Measurements from ENCODE around the gene CBFB.

DNA sequence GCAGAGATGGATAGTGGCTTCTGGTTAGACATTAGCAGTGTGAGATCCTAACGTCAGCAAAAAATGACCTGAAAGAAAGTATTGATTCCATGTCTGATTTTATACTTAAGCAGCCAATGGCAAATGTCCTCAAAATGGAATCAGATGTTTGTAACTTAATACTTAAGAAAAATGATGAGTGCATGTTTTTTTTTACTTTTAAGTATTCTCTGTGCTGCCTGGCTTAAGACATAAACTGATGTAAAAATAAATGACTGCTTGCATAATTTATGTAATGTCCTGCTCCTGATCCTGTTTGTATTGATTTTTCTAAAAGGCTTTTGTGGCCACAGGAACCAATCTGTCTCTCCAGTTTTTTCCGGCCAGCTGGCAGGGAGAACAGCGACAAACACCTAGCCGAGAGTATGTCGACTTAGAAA lies 7.4 kb downstream of the CBFB start:
- no peak for TF ChIP-seq CTCF (conservative IDR thresholded peaks at IDR 0.05; ENCODE audit: low read depth, low read length)
- TF ChIP-seq EZH2 (IDR thresholded peaks at IDR 0.05; ENCODE audit: borderline replicate concordance, low read depth, low read length, poor library complexity, severe bottlenecking): no peak
